ENCODE measurements around the gene QPCT.
A peak's percentile ranks its signal among the peaks of the same experiment; 100 is the strongest.

The QPCT gene

DNA sequence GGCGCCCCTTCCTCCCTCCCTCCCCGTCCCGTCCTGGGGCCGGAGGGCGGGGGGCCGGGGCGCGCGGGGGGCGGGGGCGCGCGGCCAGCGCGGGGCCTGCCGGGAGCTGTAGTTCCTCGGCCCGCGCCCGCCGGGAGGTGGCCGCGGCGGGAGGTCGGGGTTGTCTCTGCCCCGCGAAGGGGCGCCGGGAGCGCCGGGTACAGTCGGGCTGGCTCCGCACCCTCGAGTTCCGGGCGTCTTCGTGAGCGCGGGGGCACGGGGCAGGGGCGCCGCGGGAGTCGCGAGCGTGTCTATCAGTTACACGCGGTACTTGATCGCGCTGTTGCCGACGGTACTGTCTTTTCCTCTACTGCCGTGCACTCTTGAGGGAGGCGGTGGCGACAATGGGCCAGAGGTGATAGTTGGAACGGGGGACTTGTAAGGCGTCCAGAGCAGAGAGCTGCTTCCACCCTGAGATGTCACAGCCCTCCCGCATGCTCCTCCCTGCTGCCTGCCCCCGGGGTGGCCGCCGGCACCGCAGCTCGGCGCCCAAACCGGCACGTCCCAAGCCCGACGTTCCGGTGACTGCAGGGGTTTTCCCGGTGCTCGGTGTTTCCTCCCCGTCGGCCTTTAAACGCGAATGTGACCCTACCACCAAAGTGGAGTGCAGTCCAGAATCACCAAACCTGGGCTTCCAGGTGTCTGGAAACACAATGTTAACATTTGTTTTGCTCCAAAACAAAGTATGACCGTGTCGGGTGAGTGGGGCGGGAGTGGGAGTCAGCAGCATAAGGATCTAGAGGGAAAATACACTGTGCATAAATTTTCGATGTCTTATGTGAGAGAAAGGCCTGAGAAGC is 19.4 kb upstream of the QPCT start, which contains the start of gene PRKD3:
Gene PRKD3 (minus strand): TSS at position 48 of the 839 bp plus-strand sequence. CDS start 8,309 bp downstream, outside the sequence.
- peak; percentile 59 for DNase-seq (ENCODE audit: low read depth)

DNA sequence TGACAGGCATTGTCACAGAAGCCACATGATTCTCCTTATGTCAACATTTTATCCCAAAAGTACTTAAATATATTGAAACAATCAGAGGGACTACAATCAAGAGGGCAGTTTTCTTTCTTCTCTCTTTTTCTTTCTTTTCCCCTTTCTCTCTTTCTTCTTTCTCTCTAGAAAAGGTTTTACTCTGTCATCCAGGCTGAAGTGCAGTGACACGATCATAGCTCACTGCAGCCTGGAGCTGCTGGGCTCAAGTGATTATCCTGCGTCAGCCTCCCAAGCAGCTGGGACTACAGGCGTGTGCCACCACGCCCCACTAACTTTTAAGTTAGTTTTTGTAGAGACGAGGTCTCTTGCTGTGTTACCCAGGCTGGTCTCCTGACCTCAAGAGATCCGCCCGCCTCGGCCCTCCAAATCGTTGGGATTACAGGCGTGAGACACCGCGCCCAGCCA is 18.8 kb upstream of the QPCT start:
- no peak for DNase-seq (ENCODE audit: low read depth)

DNA sequence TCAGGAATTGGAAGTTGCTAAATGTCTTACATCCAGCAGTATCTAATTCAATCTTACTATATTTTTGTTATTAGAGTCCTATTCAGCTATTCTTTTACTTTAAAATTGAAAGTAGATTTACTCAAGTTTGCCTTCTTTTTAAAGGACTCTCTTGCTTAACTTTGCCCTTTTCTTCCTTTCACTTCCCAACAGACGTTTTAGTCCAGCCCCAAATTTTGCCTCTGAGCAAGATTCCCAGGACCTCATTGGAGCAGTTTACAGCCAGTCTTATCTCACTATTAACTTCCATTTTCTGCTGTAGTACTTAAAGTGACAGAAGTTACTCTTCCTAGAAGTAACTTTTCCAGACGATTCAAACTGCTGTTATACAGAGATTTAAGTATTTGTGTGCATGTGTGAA is 18.1 kb upstream of the QPCT start:
- no peak for DNase-seq (ENCODE audit: low read depth)

DNA sequence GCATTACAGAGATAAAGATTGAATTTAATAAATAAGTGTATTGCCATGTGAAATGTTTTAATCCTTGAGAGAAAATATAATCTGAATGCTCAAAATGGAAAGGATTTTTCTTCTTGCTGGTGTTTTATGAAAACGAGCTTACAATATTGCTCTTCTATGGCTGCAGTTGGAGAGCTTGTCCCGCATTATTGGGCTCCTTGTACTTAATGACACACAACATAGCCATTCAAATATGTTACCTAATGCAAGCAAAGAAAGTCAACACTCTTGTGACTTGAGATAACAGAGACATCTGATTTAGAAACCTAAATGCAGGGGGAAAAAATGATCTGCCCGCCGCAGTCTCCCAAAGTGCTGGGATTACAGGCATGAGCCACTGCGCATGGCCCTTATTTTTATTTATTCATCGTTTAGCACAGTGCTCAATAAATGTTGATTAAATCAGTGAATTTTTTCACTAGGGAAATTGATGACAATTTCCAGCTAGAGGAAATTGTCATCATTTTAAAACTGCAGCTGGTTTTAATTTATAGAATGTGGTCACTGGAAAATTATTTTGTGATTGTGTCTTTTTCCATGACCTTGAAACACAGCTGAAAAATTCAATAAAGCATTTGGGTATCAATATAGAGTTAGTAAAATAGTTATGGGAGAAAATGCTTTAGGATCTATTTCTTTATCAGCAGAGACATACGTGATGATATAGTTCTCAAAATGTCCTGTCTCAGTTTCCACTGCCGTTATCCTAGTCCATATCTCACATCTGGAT is 17.4 kb upstream of the QPCT start:
- DNase-seq (ENCODE audit: low read depth), result no peak

DNA sequence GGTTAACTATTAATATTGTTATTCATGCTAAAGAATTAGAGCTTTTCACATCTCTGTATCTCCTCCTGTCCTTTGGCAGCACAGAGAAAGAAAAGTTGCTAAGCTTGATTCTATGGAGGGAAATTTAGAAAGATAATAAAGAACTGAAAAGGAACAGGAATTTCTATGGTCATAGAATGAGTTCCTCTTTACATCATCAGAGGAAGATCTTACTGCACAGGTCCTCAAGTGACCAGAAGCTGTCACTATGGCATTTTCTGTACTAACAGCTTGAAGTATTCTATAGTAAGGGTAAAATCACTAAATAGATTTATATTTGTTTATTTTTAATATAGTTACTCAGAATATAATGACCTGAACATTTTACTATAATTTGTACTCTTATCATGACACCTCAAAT is 13.7 kb upstream of the QPCT start:
- DNase-seq (ENCODE audit: low read depth), result no peak

DNA sequence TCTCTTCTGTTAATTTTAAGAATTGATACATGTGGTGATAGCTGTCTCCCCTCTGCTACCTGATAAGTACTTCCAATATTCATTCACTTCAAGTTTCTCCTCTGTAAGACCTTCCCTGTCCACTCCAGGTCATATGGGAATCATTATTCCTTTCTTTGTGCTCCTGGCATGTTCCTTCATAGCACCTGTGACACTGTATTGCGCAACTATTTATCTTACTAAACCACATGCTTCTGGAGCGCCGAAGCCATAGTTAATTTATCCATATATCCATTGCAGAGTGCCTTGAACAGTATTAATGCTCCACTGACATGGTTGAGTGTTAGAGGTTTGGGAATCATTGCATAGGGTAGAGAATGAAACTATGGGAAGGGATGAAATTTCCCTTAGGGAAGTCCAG is 11.9 kb upstream of the QPCT start:
- DNase-seq (ENCODE audit: low read depth), result no peak

DNA sequence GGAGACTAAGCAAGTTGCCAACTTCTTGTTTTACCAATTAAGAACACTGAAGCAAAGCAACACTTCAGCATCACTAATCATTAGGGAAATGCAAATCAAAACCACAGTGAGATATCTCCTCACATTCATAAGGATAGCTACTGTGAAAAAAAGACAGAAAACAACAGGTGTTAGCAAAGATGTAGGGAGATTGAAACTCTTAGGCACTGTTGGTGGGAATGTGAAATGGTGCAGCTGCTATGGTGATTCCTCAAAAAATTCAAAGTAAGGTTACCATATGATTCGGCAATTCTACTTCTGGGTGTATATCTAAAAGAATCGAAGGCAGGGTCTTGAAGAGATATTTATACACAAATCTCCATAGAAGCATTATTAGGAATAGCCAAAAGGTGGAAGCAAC is 11.2 kb upstream of the QPCT start:
- DNase-seq (ENCODE audit: low read depth), result no peak

DNA sequence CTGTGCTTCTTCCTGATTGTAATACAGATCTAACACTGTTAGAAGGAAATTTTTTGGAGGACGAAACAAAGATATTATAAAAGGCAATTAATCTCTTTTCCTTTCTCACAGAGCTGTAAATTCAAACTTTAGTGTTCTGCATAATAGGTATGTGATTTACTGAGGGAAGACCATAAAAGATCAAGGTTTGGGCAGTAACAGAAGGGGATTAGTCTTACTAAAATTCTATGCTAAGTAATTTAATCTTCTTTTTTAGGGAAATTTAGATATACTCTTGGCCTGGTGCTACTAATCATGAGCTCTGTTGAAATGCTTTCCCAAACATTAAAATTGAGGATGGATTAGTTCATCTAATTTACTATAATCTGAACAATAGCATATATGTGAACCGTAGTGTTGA is 8.8 kb upstream of the QPCT start:
- no peak for DNase-seq (ENCODE audit: low read depth)

DNA sequence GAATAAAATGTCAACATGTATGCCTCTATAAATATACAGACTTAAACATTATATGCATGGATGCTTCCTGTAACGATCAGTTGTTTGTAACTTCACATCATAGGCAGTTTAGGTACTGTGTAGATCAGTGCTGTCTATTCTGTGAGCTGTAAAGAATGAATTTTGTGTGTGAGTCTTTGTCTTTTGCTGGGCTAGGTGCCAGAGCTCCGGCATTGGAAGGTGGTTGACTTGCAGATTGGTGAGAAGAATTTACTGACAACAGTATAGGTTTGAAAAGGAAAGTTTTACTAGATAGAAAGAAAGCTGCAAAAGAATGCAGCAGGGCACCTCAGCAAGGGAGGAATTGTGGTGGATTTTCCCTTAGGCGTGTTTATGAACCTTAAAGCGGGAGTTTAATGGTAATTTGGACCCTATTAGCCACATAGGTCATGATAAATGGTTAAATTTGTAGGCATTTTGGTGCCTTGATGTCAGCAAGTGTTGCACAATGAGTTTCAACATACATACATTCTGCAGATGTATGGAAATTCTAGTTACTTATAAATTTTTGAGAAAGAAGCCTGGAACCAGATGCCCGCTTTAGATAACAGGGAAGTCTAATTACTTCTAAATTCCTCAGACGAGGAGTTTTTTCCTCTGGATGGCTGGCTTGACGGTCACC is 6.7 kb upstream of the QPCT start:
- no peak for DNase-seq (ENCODE audit: low read depth)

DNA sequence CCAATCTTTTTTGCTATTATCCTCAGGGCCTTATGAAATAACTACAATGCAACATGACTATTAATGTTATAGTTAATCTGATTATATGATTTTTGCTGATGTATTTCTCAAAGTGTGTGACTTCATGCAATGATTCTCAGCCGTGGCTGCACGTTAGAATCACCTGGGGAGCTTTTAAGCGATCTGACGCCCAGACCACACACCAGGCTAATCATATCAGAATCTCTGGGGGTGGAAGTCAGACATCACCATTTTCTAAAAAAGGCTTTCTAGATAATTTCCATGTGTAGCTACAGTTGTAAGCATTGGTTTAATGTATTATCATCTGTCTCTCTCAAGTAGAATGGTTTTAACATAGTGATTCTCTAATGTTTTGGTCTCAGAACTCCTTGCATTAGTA is 5.5 kb upstream of the QPCT start:
- DNase-seq (ENCODE audit: low read depth), result no peak

DNA sequence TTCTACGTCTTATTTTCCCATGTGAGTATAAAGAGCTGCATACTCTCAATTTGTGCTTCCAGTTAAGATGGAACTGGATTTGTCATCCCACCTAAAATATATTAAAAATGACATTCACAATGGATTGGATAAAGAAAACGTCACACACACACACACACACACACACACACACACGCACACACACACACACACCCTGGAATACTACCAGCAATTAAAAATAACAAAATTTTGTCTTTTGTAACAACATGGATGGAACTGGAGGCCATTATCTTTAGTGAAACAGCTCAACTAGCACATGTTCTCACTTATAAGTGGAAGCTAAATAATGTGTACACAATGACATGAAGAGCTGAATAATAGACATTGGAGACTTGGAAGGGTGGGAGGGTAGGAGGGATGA is 3.8 kb upstream of the QPCT start:
- DNase-seq (ENCODE audit: low read depth), result no peak

DNA sequence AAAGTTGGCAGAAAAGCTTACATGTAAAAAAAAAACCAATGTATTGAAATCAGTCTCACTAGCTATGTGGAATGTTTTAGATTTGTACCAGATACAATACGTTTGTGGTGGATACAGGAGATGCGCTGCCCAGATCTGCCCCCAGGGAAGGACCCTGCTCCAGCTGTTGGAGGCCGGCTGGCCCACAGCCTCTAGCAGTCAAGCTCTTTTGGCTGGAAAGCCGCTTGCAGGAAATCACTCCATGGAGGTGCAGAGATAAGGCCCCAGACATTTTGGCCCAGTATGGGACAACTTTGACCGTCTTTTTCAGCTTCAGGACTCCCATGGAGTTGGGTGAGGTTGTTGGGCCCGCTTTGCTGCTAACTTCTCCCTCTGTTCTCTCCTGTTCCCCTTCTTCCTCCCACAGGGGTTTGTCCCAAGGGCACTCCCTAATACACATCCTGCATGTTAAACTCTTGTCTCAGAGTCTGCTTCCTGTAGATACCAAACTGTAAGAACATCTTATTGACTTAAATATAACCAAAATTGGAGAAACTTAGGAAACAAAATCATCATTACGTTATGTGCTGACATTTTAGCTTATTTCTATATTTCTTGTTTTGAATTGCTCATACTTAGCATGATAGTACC is 1.7 kb upstream of the QPCT start:
- no peak for DNase-seq (ENCODE audit: low read depth)

DNA sequence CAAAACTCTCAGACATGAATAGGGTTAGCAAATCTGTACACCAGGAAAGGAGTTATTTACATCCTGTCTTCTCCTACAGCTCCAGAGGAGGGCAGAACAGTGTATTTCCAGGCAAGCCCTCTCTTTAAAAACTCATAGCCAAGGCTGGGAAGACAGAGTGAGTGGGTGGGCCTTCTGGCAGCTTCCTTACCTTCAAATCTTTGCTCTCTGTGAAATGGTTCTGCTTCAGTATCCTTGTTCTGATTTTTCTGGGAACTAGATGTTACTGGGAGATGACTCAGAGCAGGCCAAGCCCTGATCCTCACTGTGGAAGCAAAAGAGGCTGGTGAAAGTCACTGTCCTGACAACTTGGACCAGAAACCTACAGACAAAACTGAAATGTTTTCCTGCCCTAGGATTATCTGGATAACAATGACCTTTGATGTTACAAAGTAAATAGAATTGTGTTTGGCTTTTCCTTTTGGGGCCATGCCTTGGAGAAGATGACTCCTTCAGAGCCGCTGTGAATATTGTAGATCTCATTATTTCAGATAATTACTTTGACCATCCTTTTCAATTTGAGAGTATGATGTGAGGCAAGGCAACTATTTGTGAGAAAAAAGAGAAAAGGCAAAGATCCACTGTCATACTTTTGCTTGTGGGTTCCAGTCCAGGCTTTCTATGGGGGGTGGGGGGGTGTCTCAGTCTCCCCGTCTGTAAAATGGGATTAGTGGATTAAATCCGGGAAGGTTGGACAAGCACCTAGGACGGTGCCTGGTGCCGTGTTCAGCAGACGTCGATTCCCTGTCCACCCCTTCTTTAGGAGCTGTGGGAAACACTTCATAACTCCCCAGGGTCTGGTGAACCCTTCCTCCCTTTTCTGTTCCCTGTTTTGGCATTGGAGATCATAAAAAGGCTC is 644 bp upstream of the QPCT start:
- DNase-seq (ENCODE audit: low read depth), result no peak

DNA sequence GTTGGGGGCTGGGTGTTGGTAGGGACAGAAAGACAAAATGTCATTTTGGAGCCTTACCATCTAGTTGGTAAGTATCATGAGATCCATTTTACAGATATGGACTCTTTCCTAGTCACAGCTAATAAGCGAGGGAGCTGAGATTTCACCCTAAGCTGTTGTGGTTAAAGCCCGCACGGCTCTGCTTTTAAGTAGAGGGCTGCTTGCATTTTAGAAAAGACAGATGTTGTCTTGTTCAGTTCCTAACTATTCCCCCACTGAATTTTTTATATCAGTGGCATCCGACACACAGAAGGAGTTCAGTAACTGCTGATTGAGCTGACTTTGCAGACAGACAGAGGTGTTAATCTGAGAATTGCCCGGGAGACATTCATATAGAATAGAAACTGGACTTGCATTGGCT is 3.7 kb downstream of the QPCT start:
- DNase-seq (ENCODE audit: low read depth), result no peak

DNA sequence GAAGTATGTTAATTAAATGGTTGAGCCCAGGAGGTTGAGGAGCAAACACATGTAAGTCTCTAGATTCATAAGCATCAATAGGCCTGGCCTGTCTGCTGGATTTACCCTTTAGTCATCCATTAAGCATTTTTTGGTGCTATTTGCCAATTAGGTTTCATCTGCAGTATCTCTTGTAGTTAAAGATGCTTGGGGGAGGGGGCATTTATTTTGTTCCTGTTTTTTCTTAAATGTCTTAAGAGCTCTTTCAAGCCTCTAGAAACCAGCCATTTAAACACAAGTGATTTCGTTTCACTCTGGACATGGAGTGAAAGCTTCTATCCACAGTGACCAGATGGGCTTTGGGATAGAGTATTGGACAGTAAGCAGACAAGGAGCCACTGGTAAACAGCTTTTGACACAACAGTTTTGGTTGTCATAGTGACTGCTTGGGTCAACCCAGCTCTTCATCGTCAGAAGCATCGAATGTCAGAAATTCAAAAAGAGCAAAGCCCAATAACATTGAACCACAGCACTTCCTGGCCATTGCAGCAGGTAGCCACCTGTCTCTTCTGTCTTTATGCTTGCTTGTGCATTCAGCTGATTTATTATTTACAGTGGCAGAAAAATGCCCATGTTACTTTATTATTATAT is 4.9 kb downstream of the QPCT start:
- no peak for DNase-seq (ENCODE audit: low read depth)

DNA sequence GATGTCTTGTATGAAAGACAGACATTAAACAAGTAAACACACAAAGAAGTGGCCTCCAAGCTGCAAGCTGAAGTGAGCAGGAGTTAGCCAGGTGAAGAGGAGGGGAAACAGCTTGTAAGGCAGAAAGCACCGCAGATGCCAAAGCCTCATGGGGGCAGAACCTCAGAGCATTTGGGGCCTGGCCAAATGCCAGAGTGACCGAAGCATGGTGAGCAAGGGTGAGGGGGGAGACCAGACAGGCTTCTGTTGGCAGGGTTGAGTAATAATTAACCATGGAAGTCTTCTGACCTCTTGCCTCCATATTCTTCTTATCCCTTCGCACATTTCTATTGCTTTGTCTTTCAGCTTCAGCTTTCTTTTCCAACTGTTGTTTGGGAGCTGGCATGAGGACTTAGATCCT is 5.6 kb downstream of the QPCT start:
- DNase-seq (ENCODE audit: low read depth), result no peak

DNA sequence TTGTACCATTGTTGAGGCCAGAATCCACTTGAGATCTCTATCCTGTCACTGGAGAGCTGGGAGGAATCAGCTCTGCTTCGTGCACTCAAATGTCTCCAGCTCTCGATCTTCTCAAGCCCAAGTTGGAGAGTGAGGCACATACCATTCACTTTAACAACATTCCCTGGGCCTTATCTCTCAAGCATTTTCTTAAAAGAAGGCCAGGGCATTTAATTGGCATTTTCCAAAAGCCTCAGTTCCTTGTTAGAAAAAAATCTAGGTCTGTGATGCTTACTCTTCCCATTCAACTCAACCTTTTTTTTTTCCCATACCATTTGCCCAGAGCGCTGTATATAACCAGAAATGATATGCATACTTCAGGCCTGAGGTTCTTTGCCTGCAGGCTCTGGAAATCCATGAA is 10.1 kb downstream of the QPCT start:
- DNase-seq (ENCODE audit: low read depth), result no peak

DNA sequence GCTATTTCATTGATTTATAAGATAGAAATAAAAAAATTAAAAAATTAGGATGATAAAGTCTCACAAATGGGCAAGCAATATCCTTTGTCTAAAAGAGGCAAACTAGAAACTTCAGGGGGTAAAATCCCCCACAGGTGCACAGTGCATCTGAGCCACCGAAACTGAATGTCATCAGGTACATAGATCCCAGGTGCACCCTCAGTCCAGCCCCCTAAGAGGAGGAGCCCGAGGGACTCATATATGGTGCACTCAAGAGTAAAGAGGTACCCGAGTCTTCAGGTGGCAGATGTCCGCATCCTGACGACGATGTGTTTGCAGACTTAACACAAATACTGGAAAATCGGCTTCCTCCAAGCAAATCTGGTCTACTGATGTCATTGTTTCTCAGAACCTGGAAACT is 11.3 kb downstream of the QPCT start:
- no peak for DNase-seq (ENCODE audit: low read depth)

DNA sequence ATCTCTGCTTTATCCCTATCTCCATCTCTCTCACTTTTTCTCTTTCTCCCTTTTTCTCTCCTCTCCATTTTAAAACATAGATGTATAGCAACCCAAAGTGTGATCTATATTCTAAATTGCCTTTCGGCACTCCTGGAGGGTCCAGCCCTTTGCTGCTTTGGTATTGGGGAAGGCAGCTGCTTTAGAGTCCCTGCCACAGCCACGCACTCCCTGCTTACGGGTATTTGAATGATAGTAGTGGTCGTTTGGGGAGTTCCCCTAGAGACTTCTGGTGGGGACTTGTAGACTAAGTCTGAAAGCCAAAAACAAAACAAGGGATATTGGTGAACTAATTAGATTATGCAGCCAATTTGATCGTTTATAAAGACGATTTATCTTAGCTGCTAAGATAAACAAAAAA is 11.9 kb downstream of the QPCT start:
- DNase-seq (ENCODE audit: low read depth), result no peak

DNA sequence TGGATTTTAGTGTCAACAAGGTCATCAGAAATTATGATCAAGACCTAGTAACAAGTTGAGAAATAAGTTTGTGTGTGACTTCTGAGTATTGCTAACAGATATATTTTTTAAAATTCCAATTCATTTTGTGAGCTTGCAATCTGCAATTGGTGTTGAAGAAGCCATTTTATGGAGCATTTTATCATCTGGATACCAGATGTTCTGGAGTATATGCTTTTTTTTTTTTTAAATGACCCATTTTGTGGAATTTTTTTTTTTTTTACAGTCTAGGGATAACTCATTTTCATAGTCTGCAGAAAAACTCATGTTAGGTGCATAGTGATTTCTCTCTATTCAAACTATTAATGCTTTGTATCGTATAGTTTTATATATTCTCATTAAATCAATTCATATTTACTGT is 12.6 kb downstream of the QPCT start:
- DNase-seq (ENCODE audit: low read depth), result no peak

DNA sequence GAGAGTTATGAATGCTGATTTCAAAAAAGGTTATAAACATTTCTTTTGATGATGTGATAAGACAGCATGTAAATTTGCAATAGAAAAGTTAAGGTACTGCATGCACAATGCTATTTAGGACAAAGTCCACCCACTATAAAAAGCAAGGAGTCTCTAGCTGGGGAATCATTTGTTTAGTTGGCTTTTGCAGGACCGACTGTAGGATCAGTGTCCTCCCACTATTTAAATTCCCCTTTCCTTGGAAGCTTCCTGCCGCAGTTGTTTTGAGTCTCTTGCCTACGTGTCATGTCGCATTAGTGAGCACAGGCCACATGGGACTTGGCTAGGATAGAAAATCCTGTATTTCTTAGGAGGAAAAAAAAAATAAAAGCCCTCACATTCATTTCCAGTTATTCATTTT is 13.1 kb downstream of the QPCT start:
- no peak for DNase-seq (ENCODE audit: low read depth)

Measured in stimulated activated CD4-positive, alpha-beta T cell treated with anti-CD3 and anti-CD28 coated beads, Interleukin-2, amount 100 ng/mL, for 4 hours (primary cell).